Calu3 (cell line): Measurements from ENCODE around the gene KRTAP16-1. TPM values are rescaled to one million over a fixed set of nuclear protein-coding genes. Genes with fewer than 3 reads are reported as not detected.

Experiments
- BruUV-seq: library from RNA; stranded (reverse); fragments of 400-500 nt; replicated peaks from 2 replicates; lab custom pipeline; 2021; lab: Mats Ljungman, UMichigan
- CTCF ChIA-PET: fragments of 300-600 bp; sonication (Branson Sonifier 250); formaldehyde crosslinking; loops from one replicate; lab custom pipeline; 2022; ENCODE audit warnings: antibody characterized with exemption; lab: Charles Lee
- DNase-seq: peaks from one replicate; pipeline ENCODE4 v3.0.0; 2022
- H3K27ac Mint-ChIP-seq: one replicate; pipeline ENCODE4 v1.8.0; 2022; ENCODE audit warnings: mixed read lengths; ENCODE audit not compliant: unreplicated experiment
- H3K27me3 Mint-ChIP-seq: one replicate; pipeline ENCODE4 v1.8.0; 2022; ENCODE audit warnings: mixed read lengths; ENCODE audit not compliant: unreplicated experiment
- H3K36me3 Mint-ChIP-seq: one replicate; pipeline ENCODE4 v1.8.0; 2022; ENCODE audit warnings: mild to moderate bottlenecking, moderate library complexity, mixed read lengths; ENCODE audit not compliant: insufficient read depth, unreplicated experiment
- H3K4me1 Mint-ChIP-seq: one replicate; pipeline ENCODE4 v1.8.0; 2022; ENCODE audit warnings: mild to moderate bottlenecking, low read depth, mixed read lengths; ENCODE audit not compliant: unreplicated experiment
- H3K4me3 Mint-ChIP-seq: one replicate; pipeline ENCODE4 v1.8.0; 2022; ENCODE audit warnings: mild to moderate bottlenecking, low read depth, moderate library complexity, mixed read lengths; ENCODE audit not compliant: unreplicated experiment
- H3K9me3 Mint-ChIP-seq: one replicate; pipeline ENCODE4 v1.8.0; 2022; ENCODE audit warnings: low read depth, mixed read lengths; ENCODE audit not compliant: unreplicated experiment
- CTCF ChIP-seq: fragments of 200-600 bp; IDR thresholded peaks from one replicate; pipeline ENCODE4 v1.8.0; 2022; ENCODE audit warnings: antibody characterized with exemption; ENCODE audit not compliant: unreplicated experiment
- intact Hi-C: fragments of 100-400 bp; cut with micrococcal nuclease; formaldehyde crosslinking; loops from one replicate; pipeline ENCODE4 v1.10.0; 2022; ENCODE audit not compliant: unreplicated experiment
- total RNA-seq: library from RNA; stranded (reverse); gene quantifications from 2 replicates; pipeline ENCODE4 v1.2.3, GENCODE V29; 2022

KRTAP16-1 gene
- total RNA-seq, 1 experiment from 2014 or later: not detected

DNA sequence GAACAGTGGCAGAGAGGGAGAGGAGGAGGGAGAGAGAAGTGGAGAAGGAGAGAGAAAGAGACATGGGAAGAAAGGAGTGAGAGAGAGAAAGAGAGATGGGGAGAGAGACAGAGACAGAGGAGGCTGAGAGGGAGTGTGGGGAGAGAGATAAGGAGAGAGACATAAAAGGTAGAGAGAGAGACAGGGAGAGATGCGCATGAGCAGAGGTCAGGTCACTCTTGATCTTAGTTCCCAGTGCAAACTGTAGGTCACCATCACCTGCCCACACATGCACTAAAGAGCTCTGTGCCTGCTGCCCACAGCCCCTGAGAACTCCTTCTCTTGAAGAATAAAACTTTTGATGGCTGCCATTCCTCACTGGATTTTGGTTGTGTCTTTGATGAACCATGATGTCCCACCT lies 26.6 kb upstream of the KRTAP16-1 start:
- H3K36me3 Mint-ChIP-seq: no peaks in the 10 kb centered on the region
- no TSS peak for BruUV-seq
- H3K4me3 Mint-ChIP-seq: no peak overlapping the region

GRCh38 chr17:41334385-41335305 lies 25.5 kb upstream of the KRTAP16-1 start:
- no peaks in the 10 kb centered on the region for H3K36me3 Mint-ChIP-seq
- CTCF ChIA-PET: no interaction called here
- no peak overlapping the region for H3K4me3 Mint-ChIP-seq
- H3K4me1 Mint-ChIP-seq: peaks cover 12% of the 10 kb centered on the region
- H3K27ac Mint-ChIP-seq: no peak overlapping the region
- no TSS peak for BruUV-seq
- DNase-seq: no peak
- H3K9me3 Mint-ChIP-seq: no peaks in the 10 kb centered on the region
- intact Hi-C loops: loop anchor here (5.0 to 10.0 kb wide), 2 partner anchors 83 to 160 kb away; no protein-coding TSS in a partner anchor
- H3K27me3 Mint-ChIP-seq: no peaks in the 10 kb centered on the region
- no peak for TF ChIP-seq CTCF

More for the DNA sequence above, 26.6 kb upstream of the KRTAP16-1 start:
- CTCF ChIA-PET: interaction anchor here (1.0 kb wide), 1 partner anchor 12 kb away, joined by 4 read pairs; no protein-coding TSS in a partner anchor
- H3K27me3 Mint-ChIP-seq: no peaks in the 10 kb centered on the region
- no peak overlapping the region for H3K27ac Mint-ChIP-seq
- DNase-seq: no peak
- peaks cover 21% of the 10 kb centered on the region for H3K4me1 Mint-ChIP-seq
- TF ChIP-seq CTCF: no peak
- no peaks in the 10 kb centered on the region for H3K9me3 Mint-ChIP-seq
- intact Hi-C loops: loop anchor here (5.0 to 10.0 kb wide), 2 partner anchors 82 to 159 kb away; no protein-coding TSS in a partner anchor

DNA sequence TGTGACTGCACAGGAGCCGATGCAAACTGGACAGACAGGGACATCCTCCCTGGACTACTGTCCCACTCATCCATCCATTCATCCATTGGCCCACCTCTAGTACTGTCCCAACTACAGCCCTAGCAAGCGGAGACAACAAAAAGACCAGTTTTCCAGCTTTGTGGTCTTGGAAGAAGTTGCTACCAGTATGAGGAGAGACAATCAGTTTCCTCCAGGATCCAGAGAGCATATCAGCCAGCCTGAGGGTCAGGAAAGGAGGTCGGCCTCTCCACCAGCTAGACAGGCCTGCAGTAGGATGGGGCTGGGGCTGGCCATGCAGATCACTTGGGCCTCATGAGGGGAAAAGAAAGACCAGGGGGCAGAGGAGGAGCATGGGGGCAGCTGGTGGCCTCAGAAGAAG lies 24.7 kb upstream of the KRTAP16-1 start:
- H3K27me3 Mint-ChIP-seq: no peaks in the 10 kb centered on the region
- intact Hi-C loops: loop anchor here (10.0 kb wide), 1 partner anchor 161 kb away; no protein-coding TSS in a partner anchor
- H3K4me3 Mint-ChIP-seq: no peak overlapping the region
- DNase-seq: no peak
- H3K27ac Mint-ChIP-seq: no peak overlapping the region
- BruUV-seq: no TSS peak
- H3K9me3 Mint-ChIP-seq: no peaks in the 10 kb centered on the region
- H3K4me1 Mint-ChIP-seq: peaks cover 9% of the 10 kb centered on the region
- H3K36me3 Mint-ChIP-seq: no peaks in the 10 kb centered on the region
- TF ChIP-seq CTCF: no peak
- CTCF ChIA-PET: no interaction called here

DNA sequence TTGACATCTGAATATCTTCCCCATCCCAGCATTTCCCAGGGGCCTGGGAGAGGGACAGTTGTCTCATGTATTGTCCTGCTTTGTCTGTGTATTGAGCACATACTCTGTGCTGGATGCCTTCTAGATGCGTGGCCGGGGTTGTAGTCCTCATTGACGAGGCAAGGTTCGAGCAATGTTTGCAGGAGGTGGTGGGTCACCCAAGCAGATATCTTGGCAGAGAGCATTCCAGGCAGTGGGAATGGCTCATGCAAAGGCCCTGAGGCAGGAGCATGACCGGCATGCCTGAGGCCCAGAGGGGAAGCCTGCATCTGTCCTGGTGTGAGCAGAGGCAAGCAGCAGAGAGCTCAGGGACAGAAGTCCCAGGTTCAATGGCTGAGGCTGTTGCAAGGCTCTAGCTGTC lies 24.0 kb upstream of the KRTAP16-1 start:
- no peak overlapping the region for H3K4me3 Mint-ChIP-seq
- no peak overlapping the region for H3K27ac Mint-ChIP-seq
- intact Hi-C loops: loop anchor here (10.0 kb wide), 1 partner anchor 162 kb away; no protein-coding TSS in a partner anchor
- H3K27me3 Mint-ChIP-seq: no peaks in the 10 kb centered on the region
- no TSS peak for BruUV-seq
- H3K4me1 Mint-ChIP-seq: peaks cover 7% of the 10 kb centered on the region
- no peaks in the 10 kb centered on the region for H3K36me3 Mint-ChIP-seq
- no peak for DNase-seq
- H3K9me3 Mint-ChIP-seq: no peaks in the 10 kb centered on the region
- CTCF ChIA-PET: no interaction called here
- TF ChIP-seq CTCF: no peak
